Measurements from ENCODE around the gene KCNC2.

The KCNC2 gene

DNA sequence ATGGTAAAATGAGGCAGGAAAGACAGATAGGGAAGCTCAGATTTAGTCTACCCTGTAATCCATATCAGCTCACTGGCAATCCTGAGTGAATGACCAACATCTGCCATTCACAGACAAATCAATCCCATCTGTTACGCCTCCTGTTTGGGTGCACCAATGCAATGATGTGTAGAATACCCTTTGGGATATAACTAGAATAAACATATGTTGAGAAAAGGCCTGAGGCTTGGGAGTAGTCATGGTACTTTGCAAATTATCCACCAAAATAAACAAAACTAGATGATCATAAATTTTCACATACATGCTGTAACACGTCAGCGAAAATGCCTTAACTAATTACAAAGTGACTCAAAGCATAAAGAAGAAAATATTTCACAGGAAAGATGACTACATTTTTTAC, 78.8 kb downstream of the KCNC2 start:
- ChIA-PET POLR2A (no interaction called here), CTCF (interaction anchor here (0.6 kb wide), 1 partner anchor 605 kb away, joined by 3 read pairs; no protein-coding TSS in a partner anchor)
- no peak for DNase-seq (ENCODE audit: extremely low spot score)

DNA sequence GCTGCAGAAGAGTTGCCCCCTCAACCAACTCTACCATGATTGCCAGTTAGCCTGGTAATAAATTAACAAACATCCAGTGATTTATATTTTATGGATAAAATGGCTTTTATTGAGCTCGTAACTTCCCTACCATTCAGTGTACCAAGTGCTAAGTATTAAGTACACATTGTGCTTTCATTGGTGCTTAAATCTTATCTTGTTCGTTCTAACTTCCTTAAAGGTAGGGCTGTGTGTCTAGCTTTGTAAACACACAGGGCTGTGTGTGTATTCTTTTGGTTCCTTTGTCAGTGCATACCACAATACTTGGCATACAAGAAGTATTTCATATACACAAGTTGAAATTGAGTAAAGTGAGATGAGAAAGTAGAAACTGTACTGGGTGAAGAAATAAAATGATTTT, 80.4 kb downstream of the KCNC2 start:
- CTCF ChIA-PET, result no interaction called here
- no peak for TF ChIP-seq ELF4 (IDR thresholded peaks at IDR 0.05)
- DNase-seq (ENCODE audit: extremely low spot score), result no peak
- POLR2A ChIA-PET, result no interaction called here

More for the DNA sequence above, 78.8 kb downstream of the KCNC2 start:
- TF ChIP-seq ELF4 (IDR thresholded peaks at IDR 0.05) (no peak), HDGF (IDR thresholded peaks at IDR 0.05; ENCODE audit: borderline replicate concordance) (no peak), ZNF384 (IDR thresholded peaks at IDR 0.05) (no peak), NFRKB (IDR thresholded peaks at IDR 0.05) (no peak), TARDBP (IDR thresholded peaks at IDR 0.05) (no peak)
- TF ChIP-seq, protein P1, sequence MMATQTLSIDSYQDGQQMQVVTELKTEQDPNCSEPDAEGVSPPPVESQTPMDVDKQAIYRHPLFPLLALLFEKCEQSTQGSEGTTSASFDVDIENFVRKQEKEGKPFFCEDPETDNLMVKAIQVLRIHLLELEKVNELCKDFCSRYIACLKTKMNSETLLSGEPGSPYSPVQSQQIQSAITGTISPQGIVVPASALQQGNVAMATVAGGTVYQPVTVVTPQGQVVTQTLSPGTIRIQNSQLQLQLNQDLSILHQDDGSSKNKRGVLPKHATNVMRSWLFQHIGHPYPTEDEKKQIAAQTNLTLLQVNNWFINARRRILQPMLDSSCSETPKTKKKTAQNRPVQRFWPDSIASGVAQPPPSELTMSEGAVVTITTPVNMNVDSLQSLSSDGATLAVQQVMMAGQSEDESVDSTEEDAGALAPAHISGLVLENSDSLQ (IDR thresholded peaks at IDR 0.05), result no peak

DNA sequence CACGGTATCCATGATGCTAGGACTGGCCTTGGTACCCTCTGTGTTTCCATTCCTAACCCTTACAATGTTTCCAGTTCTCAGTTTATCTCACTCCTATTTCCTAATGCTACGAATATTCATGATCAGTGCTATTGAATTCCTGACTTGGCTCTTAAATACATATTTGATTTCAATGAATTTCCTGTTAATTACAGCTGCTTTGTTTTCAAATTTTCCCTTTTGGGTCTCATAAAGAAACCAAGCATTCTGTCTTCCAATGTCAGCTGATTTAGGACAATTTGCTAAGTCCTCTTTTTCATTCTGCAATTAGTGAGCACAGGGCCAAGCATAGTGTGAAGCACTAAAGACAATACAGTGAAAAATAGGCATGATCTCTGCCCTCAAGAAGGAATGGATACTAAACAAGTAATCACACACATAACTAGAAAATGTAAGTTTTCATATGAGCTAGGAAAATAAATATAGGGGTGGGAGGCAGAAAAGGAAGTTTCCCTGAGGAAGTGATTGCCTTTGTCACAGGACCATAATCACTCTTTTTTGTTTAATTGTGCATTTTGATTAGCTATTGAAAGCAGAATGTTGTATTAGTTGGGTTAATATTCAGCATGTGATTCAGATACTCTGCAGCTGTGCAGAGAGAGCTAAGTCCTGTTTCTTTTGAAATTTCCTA, 88.5 kb downstream of the KCNC2 start:
- TF ChIP-seq ELF4 (IDR thresholded peaks at IDR 0.05) (no peak), SP1 (IDR thresholded peaks at IDR 0.05) (no peak), TARDBP (IDR thresholded peaks at IDR 0.05) (no peak), SUZ12 (IDR thresholded peaks at IDR 0.05) (no peak), NFRKB (IDR thresholded peaks at IDR 0.05) (no peak), FOXA1 (IDR thresholded peaks at IDR 0.05) (no peak), FOXK2 (IDR thresholded peaks at IDR 0.05) (no peak), BHLHE40 (IDR thresholded peaks at IDR 0.05; ENCODE audit: borderline replicate concordance) (no peak), CTBP1 (IDR thresholded peaks at IDR 0.05; ENCODE audit: borderline replicate concordance) (no peak), L3MBTL2 (conservative IDR thresholded peaks at IDR 0.05) (no peak), HDGF (IDR thresholded peaks at IDR 0.05; ENCODE audit: borderline replicate concordance) (no peak)
- POLR2A ChIA-PET, result no interaction called here
- DNase-seq (ENCODE audit: extremely low spot score), result no peak
- CTCF ChIA-PET, result interaction anchor here (0.5 kb wide), 1 partner anchor 80 kb away, joined by 3 read pairs; no protein-coding TSS in a partner anchor

DNA sequence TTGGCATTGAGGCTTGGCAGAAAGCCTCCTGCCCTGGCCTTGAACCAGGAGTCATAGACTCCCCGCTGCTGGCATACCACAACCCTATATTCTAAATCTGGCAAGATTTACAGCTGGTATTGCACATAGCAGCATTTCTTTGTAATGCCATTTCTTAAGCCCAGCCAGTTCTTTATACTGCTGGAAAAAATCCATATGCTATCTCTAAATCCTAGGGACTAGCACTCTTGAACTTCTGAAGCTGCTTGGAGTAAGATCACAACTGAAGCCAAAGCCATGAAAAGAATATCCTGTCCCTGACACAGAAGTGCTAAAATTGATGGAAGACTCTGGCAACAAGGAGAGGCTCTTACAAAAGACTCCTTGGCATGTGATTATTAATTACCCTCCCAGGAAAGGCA, 89.3 kb downstream of the KCNC2 start:
- ChIA-PET CTCF (interaction anchor here (0.5 kb wide), 1 partner anchor 81 kb away, joined by 3 read pairs; no protein-coding TSS in a partner anchor), POLR2A (no interaction called here)
- no peak for DNase-seq (ENCODE audit: extremely low spot score)
- no peak for TF ChIP-seq LEF1 (IDR thresholded peaks at IDR 0.05; ENCODE audit: borderline replicate concordance)
- TF ChIP-seq ELF4 (IDR thresholded peaks at IDR 0.05), result no peak
- no peak for TF ChIP-seq TARDBP (IDR thresholded peaks at IDR 0.05)
- no peak for TF ChIP-seq ARNT (IDR thresholded peaks at IDR 0.05)

DNA sequence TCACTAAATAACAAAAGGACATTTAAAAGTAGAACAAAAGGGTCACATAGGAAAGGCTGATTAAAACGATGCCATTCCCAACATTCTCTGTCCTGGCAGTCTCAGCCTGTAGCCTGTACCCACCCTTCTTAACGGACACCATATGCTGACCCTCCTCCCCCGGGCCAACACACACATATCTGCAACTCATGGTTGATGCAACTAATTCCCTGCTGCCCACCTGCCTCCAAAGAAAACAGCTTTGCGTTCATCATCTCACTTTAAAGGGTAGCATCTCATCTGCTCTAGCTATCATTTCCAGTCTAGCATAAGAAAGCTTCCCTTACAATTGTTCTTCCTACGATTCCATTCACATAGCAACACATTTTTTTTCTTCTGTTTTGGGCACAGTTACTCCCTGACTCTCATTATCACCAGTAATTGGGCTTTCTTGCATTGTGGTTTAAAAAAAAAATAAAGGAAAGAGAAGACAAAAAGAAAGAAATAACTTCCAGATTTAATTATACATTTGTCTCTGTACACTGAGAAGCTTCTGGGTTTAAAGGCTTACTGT, 92.9 kb downstream of the KCNC2 start:
- ChIA-PET CTCF (no interaction called here), POLR2A (no interaction called here)
- no peak for DNase-seq (ENCODE audit: extremely low spot score)
- TF ChIP-seq FOXM1 (IDR thresholded peaks at IDR 0.05; ENCODE audit: borderline replicate concordance) (no peak), BHLHE40 (IDR thresholded peaks at IDR 0.05; ENCODE audit: borderline replicate concordance) (no peak)

DNA sequence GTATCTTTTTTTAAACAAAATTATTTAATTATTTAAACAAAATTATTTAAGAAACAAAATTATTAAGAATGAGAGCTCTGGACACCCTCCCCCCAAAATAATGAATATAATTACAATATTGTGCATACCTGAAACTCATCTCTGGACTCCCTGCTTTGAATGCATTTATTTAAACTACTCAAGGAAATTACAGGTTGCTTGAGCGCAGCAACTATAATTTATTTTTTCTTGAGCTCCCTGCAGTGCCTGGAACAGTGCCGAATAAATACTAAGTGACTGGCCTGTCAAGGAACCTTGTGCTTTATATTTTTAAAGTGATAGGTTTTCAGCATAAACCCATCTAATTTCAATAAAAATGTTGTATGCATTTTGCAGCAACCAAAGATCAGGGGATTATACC, 93.9 kb downstream of the KCNC2 start:
- ChIA-PET CTCF (no interaction called here), POLR2A (no interaction called here)
- no peak for TF ChIP-seq FOXK2 (IDR thresholded peaks at IDR 0.05)
- TF ChIP-seq FOXM1 (IDR thresholded peaks at IDR 0.05; ENCODE audit: borderline replicate concordance), result no peak
- no peak for TF ChIP-seq TARDBP (IDR thresholded peaks at IDR 0.05)
- no peak for TF ChIP-seq ARNT (IDR thresholded peaks at IDR 0.05)
- DNase-seq (ENCODE audit: extremely low spot score), result no peak

DNA sequence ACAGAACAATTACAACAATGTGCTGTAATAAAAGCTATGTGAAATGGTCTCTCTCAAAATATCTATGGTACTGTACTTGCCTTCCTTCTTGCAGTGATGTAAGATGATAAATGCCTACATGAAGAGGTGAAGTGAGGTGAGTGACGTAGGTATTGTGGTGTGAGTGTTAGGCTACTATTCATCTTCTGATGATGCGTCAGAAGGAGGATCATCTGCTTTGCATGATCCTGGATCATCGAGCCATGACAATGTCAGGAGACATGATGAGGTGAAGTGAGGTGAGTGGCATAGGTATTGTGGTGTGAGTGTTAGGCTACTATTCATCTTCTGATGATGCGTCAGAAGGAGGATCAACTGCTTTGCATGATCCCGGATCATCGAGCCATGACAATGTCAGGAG, 105.8 kb downstream of the KCNC2 start:
- ChIA-PET CTCF (no interaction called here), POLR2A (no interaction called here)
- TF ChIP-seq LEF1 (IDR thresholded peaks at IDR 0.05; ENCODE audit: borderline replicate concordance), result no peak
- TF ChIP-seq FOXK2 (IDR thresholded peaks at IDR 0.05), result no peak
- TF ChIP-seq FOXA1 (IDR thresholded peaks at IDR 0.05), result no peak
- no peak for TF ChIP-seq SUZ12 (IDR thresholded peaks at IDR 0.05)
- no peak for TF ChIP-seq FOXM1 (IDR thresholded peaks at IDR 0.05; ENCODE audit: borderline replicate concordance)
- TF ChIP-seq SP1 (IDR thresholded peaks at IDR 0.05), result no peak
- TF ChIP-seq L3MBTL2 (conservative IDR thresholded peaks at IDR 0.05), result no peak
- no peak for TF ChIP-seq ELF4 (IDR thresholded peaks at IDR 0.05)
- TF ChIP-seq ARNT (IDR thresholded peaks at IDR 0.05), result no peak
- TF ChIP-seq HDGF (IDR thresholded peaks at IDR 0.05; ENCODE audit: borderline replicate concordance), result no peak
- TF ChIP-seq NFRKB (IDR thresholded peaks at IDR 0.05), result no peak
- no peak for TF ChIP-seq ZNF384 (IDR thresholded peaks at IDR 0.05)
- TF ChIP-seq BHLHE40 (IDR thresholded peaks at IDR 0.05; ENCODE audit: borderline replicate concordance), result no peak
- TF ChIP-seq CTBP1 (IDR thresholded peaks at IDR 0.05; ENCODE audit: borderline replicate concordance), result no peak
- TF ChIP-seq, protein P1 (IDR thresholded peaks at IDR 0.05), result no peak
- TF ChIP-seq TARDBP (IDR thresholded peaks at IDR 0.05), result no peak
- DNase-seq (ENCODE audit: extremely low spot score), result no peak

DNA sequence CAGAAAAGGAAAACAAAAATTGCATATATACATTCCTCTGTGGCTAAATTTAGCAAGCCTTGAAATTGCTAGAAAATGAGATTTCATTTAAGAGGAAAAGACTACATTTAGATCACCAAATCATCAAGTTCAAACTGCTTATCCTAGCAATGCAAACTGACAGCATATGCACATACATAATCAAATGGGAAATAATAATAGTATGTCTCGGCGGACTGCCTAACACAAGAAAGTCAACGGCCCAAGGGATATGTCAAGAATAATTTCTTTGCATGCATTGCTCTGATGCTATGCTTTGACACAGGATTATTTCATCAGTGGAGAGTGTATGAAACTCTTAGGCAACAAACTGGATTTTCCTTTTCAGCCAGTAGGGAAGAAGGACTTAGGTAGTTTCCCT, 107.9 kb downstream of the KCNC2 start:
- no peak for TF ChIP-seq FOXK2 (IDR thresholded peaks at IDR 0.05)
- TF ChIP-seq FOXM1 (IDR thresholded peaks at IDR 0.05; ENCODE audit: borderline replicate concordance), result no peak
- no peak for TF ChIP-seq CTBP1 (IDR thresholded peaks at IDR 0.05; ENCODE audit: borderline replicate concordance)
- TF ChIP-seq ARNT (IDR thresholded peaks at IDR 0.05), result no peak
- TF ChIP-seq FOXA1 (IDR thresholded peaks at IDR 0.05), result no peak
- no peak for TF ChIP-seq SP1 (IDR thresholded peaks at IDR 0.05)
- no peak for TF ChIP-seq HDGF (IDR thresholded peaks at IDR 0.05; ENCODE audit: borderline replicate concordance)
- ChIA-PET POLR2A (no interaction called here), CTCF (no interaction called here)
- no peak for DNase-seq (ENCODE audit: extremely low spot score)

Data from HEK293T (cell line).